Islet precursor cell (in vitro differentiated cells): ENCODE results near the gene ADAT3.
A peak's percentile ranks its signal among the peaks of the same experiment; 100 is the strongest.

Experiments
- DNase-seq: peaks from one replicate; pipeline ENCODE4 v3.0.0-alpha.2; 2018

ADAT3 gene

GRCh38 chr19:1905110-1905862 is at the start of gene ADAT3, which contains the start of gene SCAMP4:
TSS of gene ADAT3 (plus strand) at chr19:1905399. CDS start at chr19:1912048, 6,649 bp downstream.
TSS of gene SCAMP4 (plus strand) at chr19:1905399. CDS start at chr19:1915020, 9,621 bp downstream.
- peak; percentile 99 for DNase-seq

- DNase-seq = no peak
Observed at GRCh38 chr19:1855828-1856255, 49.4 kb upstream of the ADAT3 start.

GRCh38 chr19:1856345-1856697 is 48.9 kb upstream of the ADAT3 start:
- DNase-seq = no peak

GRCh38 chr19:1856698-1857603 is 48.2 kb upstream of the ADAT3 start:
- peak; percentile 93 for DNase-seq

- no peak for DNase-seq
Observed at GRCh38 chr19:1857648-1858326, 47.4 kb upstream of the ADAT3 start.

GRCh38 chr19:1858412-1859081 is 46.7 kb upstream of the ADAT3 start:
- no peak for DNase-seq

- no peak for DNase-seq
Observed at GRCh38 chr19:1859331-1859781, 45.8 kb upstream of the ADAT3 start.

GRCh38 chr19:1860042-1860775 is 45.0 kb upstream of the ADAT3 start:
- peak; percentile 78 for DNase-seq

GRCh38 chr19:1860821-1861598 is 44.2 kb upstream of the ADAT3 start:
- DNase-seq = no peak

- no peak for DNase-seq
Observed at GRCh38 chr19:1861599-1862031, 43.6 kb upstream of the ADAT3 start.

- no peak for DNase-seq
Observed at GRCh38 chr19:1862068-1862423, 43.2 kb upstream of the ADAT3 start.

GRCh38 chr19:1862424-1863327 is 42.5 kb upstream of the ADAT3 start:
- DNase-seq = no peak

GRCh38 chr19:1863328-1863637 is 41.9 kb upstream of the ADAT3 start, which contains the start of gene KLF16:
TSS of gene KLF16 (minus strand) at chr19:1863579. CDS start at chr19:1863497, 82 bp downstream.
- DNase-seq = no peak

GRCh38 chr19:1863638-1864479 is 41.3 kb upstream of the ADAT3 start:
- peak; percentile 95 for DNase-seq

- DNase-seq = peak; percentile 88
Observed at GRCh38 chr19:1864480-1865171, 40.6 kb upstream of the ADAT3 start.

GRCh38 chr19:1865172-1866010 is 39.8 kb upstream of the ADAT3 start:
- DNase-seq = no peak

GRCh38 chr19:1866693-1867348 is 38.4 kb upstream of the ADAT3 start:
- DNase-seq = no peak
